ENCODE results near the gene SPRY1.

Gene SPRY1

GRCh38 chr4:123378794-123379193, 17.8 kb upstream of the SPRY1 start:
- DNase-seq (ENCODE audit: extremely low read depth in 1 of 2, low read depth in 1 of 2) = no peak

GRCh38 chr4:123379392-123379791, 17.2 kb upstream of the SPRY1 start:
- no peak for DNase-seq (ENCODE audit: extremely low read depth in 1 of 2, low read depth in 1 of 2)

- DNase-seq (ENCODE audit: extremely low read depth in 1 of 2, low read depth in 1 of 2) = no peak
Measured at GRCh38 chr4:123380728-123381716, 15.6 kb upstream of the SPRY1 start.

- no peak for DNase-seq (ENCODE audit: extremely low read depth in 1 of 2, low read depth in 1 of 2)
Measured at GRCh38 chr4:123381996-123382395, 14.6 kb upstream of the SPRY1 start.

GRCh38 chr4:123383566-123383965, 13.0 kb upstream of the SPRY1 start:
- no peak for DNase-seq (ENCODE audit: extremely low read depth in 1 of 2, low read depth in 1 of 2)

GRCh38 chr4:123386609-123387008, 10.0 kb upstream of the SPRY1 start:
- no peak for DNase-seq (ENCODE audit: extremely low read depth in 1 of 2, low read depth in 1 of 2)

GRCh38 chr4:123390846-123391456, 5.6 kb upstream of the SPRY1 start:
- DNase-seq (ENCODE audit: extremely low read depth in 1 of 2, low read depth in 1 of 2) = no peak

- DNase-seq (ENCODE audit: extremely low read depth in 1 of 2, low read depth in 1 of 2) = no peak
Measured at GRCh38 chr4:123393721-123394120, 2.9 kb upstream of the SPRY1 start.

- DNase-seq (ENCODE audit: extremely low read depth in 1 of 2, low read depth in 1 of 2) = peak in 1 of 2 donors; percentile 28
Measured at GRCh38 chr4:123397144-123398065, 810 bp downstream of the SPRY1 start.

- DNase-seq (ENCODE audit: extremely low read depth in 1 of 2, low read depth in 1 of 2) = peak; percentile 40 to 60
Measured at GRCh38 chr4:123398066-123398852, 1.7 kb downstream of the SPRY1 start.

- peak; percentile 38 to 50 for DNase-seq (ENCODE audit: extremely low read depth in 1 of 2, low read depth in 1 of 2)
Measured at GRCh38 chr4:123398853-123399626, 2.4 kb downstream of the SPRY1 start.

GRCh38 chr4:123399627-123400358, 3.2 kb downstream of the SPRY1 start:
- DNase-seq (ENCODE audit: extremely low read depth in 1 of 2, low read depth in 1 of 2) = no peak

GRCh38 chr4:123401271-123402120, 4.9 kb downstream of the SPRY1 start:
- no peak for DNase-seq (ENCODE audit: extremely low read depth in 1 of 2, low read depth in 1 of 2)

GRCh38 chr4:123402121-123402465, 5.5 kb downstream of the SPRY1 start:
- DNase-seq (ENCODE audit: extremely low read depth in 1 of 2, low read depth in 1 of 2) = no peak

GRCh38 chr4:123403080-123403604, 6.5 kb downstream of the SPRY1 start:
- DNase-seq (ENCODE audit: extremely low read depth in 1 of 2, low read depth in 1 of 2) = no peak

GRCh38 chr4:123404533-123404932, 7.9 kb downstream of the SPRY1 start:
- no peak for DNase-seq (ENCODE audit: extremely low read depth in 1 of 2, low read depth in 1 of 2)

GRCh38 chr4:123405267-123405865, 8.8 kb downstream of the SPRY1 start:
- DNase-seq (ENCODE audit: extremely low read depth in 1 of 2, low read depth in 1 of 2) = no peak

Measured in stimulated activated CD8-positive, alpha-beta memory T cell treated with anti-CD3 and anti-CD28 coated beads, Interleukin-7, amount 100 ng/mL, for 48 hours (primary cell).